GM19043 (cell line): ENCODE measurements around the gene PAXX.

Experiments
- ATAC-seq: cut with Tn5 transposase; IDR thresholded peaks from one replicate; pipeline ENCODE4 v1.9.1; 2021; ENCODE audit warnings: low read depth; ENCODE audit not compliant: unreplicated experiment

PAXX gene

GRCh38 chr9:136964833-136965422 is 27.3 kb upstream of the PAXX start:
- no peak for ATAC-seq

- ATAC-seq, result no peak
Measured at GRCh38 chr9:136965771-136966484, 26.3 kb upstream of the PAXX start.

GRCh38 chr9:136968333-136969127 is 23.7 kb upstream of the PAXX start:
- ATAC-seq, result no peak

- no peak for ATAC-seq
Measured at GRCh38 chr9:136969150-136969549, 23.1 kb upstream of the PAXX start.

- ATAC-seq, result no peak
Measured at GRCh38 chr9:136969774-136970173, 22.4 kb upstream of the PAXX start.

- ATAC-seq, result no peak
Measured at GRCh38 chr9:136970361-136970760, 21.9 kb upstream of the PAXX start.

- no peak for ATAC-seq
Measured at GRCh38 chr9:136971746-136972145, 20.5 kb upstream of the PAXX start.

GRCh38 chr9:136972335-136972734 is 19.9 kb upstream of the PAXX start:
- no peak for ATAC-seq

- ATAC-seq, result no peak
Measured at GRCh38 chr9:136972743-136973142, 19.5 kb upstream of the PAXX start.

GRCh38 chr9:136973618-136974617 is 18.3 kb upstream of the PAXX start:
- no peak for ATAC-seq

- no peak for ATAC-seq
Measured at GRCh38 chr9:136974817-136975535, 17.2 kb upstream of the PAXX start.

GRCh38 chr9:136975644-136976043 is 16.6 kb upstream of the PAXX start:
- ATAC-seq, result no peak

- no peak for ATAC-seq
Measured at GRCh38 chr9:136977223-136977622, 15.0 kb upstream of the PAXX start, which contains the start of gene PTGDS. Gene PTGDS (plus strand): TSS chr9:136977504. CDS start chr9:136977579, 75 bp downstream.

GRCh38 chr9:136977649-136978072 is 14.6 kb upstream of the PAXX start:
- no peak for ATAC-seq

GRCh38 chr9:136978073-136978864 is 14.0 kb upstream of the PAXX start:
- no peak for ATAC-seq

GRCh38 chr9:136978865-136979544 is 13.2 kb upstream of the PAXX start:
- no peak for ATAC-seq

- ATAC-seq, result no peak
Measured at GRCh38 chr9:136979769-136980587, 12.2 kb upstream of the PAXX start.
